ENCODE measurements around the gene GRAMD2A.

GRCh38 chr15:72237029-72237852 lies 39.7 kb upstream of the GRAMD2A start:
- TF ChIP-seq CTCF (IDR thresholded peaks at IDR 0.05; ENCODE audit: insufficient read depth, low read length, poor library complexity, severe bottlenecking) (no peak), EZH2phosphoT487 (conservative IDR thresholded peaks at IDR 0.05; ENCODE audit: low read length) (no peak)

Data from SU-DHL-6 (cell line).